ENCODE data around the gene TMIGD3.

TMIGD3 gene

DNA sequence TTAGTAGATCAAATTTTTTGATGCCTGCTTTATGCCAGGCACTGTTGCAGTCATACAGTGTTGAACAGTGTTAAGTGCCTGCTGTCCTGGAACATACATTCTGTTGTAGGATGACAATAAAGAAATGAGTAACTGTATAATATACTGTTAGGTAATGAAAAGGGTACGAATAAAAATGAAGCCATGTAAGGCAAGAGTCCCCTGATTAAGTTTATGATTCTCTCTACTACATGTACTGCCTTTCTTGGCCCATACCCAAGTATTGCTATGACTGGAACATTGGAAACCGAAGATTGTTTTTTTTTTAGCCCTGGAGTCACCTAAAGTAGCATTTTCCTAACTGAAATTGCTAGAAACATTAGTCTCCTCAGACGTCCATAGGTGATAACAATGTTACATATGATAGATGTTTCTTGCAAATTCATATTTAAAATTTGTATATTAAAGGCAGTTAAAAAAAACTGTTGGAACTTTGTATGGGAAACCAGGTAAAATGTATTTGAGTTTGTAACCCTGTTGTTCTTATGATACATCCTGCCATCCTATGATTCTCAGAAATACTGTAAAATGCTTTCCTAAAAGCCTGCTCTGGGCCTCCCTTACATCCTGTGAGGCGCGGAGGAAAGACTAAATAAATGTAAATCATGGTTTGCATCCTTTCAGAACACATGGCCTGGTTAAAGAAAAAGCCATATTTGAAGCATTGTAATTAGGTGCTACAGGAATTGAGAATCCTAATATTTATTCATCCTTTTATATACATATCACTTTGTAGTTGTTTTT lies 48.4 kb downstream of the TMIGD3 start:
- TF ChIP-seq POLR2A (IDR thresholded peaks at IDR 0.05; ENCODE audit: low read depth, low read length), result no peak
- DNase-seq (ENCODE audit: insufficient read length, low spot score) (no peak), FAIRE-seq (no peak)

DNA sequence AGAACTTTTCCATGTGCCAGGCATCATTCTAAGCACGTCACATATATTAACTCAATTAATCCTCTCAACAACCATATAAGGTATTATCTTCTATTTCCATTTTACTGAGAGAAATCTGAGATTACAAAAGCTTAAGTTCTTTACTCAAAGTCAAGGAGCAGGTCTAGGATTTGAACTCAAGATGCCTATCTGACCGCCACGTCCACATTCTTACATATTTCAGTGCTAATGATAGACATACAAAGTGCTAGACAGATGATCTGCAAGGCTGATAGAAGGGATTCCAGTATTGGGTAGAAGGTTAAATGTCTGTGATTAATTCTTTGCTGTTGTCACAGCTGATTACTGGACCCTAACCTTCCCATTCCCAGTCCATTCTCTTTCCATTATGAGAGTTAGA lies 49.7 kb downstream of the TMIGD3 start:
- DNase-seq (ENCODE audit: insufficient read length, low spot score), result no peak
- TF ChIP-seq POLR2A (IDR thresholded peaks at IDR 0.05; ENCODE audit: low read depth, low read length), result no peak
- no peak for FAIRE-seq

DNA sequence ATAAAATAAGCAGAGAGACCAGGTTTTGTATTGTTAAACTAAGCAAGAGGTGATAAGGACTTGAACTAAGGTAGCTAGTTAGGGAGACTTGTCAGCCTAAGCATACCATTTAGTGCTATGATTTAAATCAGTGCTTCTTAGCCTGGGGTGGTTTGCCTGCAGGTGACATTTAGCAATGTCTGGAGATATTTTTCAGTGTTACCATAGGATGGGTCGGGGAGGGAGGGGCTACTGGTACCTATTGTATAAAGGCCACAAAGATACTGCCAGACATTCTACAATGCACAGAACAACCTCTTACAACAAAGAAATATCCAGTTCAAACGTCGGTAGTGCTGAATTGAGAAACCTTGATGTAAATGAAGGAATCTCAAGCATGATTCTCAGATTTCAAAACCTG lies 50.9 kb downstream of the TMIGD3 start:
- no peak for FAIRE-seq
- TF ChIP-seq POLR2A (IDR thresholded peaks at IDR 0.05; ENCODE audit: low read depth, low read length), result no peak
- no peak for DNase-seq (ENCODE audit: insufficient read length, low spot score)

DNA sequence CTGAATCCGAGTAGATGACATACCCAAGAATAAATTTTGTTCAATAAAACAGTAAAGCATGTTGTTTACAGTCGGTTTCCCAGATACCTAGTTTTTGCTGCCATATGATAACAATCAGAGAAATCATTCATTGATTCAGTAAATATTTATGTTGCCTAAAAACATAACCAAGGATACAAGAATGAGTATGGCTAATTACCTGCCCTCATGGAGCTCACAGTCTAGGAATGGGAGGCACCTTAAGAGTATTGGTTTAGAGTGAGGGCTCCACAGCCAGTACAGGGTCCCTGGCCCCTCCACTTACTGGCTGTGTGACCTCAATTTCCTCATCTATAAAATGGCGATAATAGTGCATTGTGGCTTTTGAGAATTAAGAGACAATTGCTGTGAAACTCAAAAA lies 53.2 kb downstream of the TMIGD3 start:
- FAIRE-seq (no peak), DNase-seq (ENCODE audit: insufficient read length, low spot score) (no peak)
- no peak for TF ChIP-seq POLR2A (IDR thresholded peaks at IDR 0.05; ENCODE audit: low read depth, low read length)

DNA sequence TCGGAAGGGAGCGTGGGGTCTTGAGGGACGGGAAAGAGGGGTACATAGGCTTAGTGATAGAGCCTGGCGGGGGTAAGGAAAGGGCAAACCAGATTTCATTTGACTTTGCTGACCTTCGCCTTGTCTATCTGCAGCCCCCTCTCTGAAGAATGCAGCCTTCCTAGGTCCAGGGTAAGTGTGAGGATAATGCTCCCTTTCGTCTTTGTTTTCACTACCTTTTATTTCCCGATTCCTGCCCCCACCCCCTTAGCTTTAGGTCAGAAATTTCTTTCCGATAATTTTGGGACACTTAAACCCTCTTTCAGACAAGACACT lies 53.8 kb downstream of the TMIGD3 start:
- FAIRE-seq, result no peak
- DNase-seq (ENCODE audit: insufficient read length, low spot score), result no peak
- TF ChIP-seq POLR2A (IDR thresholded peaks at IDR 0.05; ENCODE audit: low read depth, low read length), result no peak

DNA sequence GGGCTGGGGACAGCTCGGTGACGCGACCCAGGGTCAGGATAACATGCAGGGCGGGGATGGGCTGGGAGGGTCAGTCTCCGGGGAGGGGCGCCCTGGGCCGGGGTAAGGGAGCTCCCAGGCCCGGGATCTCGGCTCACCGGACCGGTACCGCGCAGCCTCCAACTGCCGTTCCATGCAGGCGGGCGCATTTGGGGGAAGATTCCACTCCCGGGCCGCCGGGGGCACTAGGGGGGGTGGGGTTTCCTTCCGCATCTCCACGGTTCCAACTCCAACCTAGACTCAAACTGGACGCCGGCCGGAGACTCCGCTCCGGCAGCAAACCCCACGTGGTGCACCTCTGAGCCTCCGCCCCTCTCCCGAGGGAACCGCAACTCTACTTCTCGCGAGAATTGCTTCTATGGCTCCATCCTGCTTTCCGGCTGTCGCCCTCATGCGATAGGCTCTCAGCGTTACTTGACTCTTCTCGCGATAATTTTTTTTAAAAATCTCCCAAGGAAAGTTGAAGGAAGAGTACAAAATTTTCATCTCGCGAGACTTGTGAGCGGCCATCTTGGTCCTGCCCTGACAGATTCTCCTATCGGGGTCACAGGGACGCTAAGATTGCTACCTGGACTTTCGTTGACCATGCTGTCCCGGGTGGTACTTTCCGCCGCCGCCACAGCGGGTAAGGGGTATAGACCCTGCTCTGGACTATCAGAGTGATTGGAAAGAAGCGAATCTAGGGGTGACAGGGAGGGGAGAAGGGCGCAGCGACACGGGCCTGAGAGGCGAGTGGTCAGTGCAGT lies 54.3 kb downstream of the TMIGD3 start, which contains the start of the genes ATP5PB and WDR77:
Gene ATP5PB, plus strand, starts transcription at position 547 of the 785 bp plus-strand sequence. Its CDS starts 78 bp downstream, at position 625.
Gene WDR77, minus strand, starts transcription at position 339 of the 785 bp plus-strand sequence. Its CDS starts 87 bp downstream, at position 252.
- peak; percentile 98 for FAIRE-seq
- TF ChIP-seq POLR2A (IDR thresholded peaks at IDR 0.05; ENCODE audit: low read depth, low read length), result peak; percentile 29
- DNase-seq (ENCODE audit: insufficient read length, low spot score), result peak; percentile 87

DNA sequence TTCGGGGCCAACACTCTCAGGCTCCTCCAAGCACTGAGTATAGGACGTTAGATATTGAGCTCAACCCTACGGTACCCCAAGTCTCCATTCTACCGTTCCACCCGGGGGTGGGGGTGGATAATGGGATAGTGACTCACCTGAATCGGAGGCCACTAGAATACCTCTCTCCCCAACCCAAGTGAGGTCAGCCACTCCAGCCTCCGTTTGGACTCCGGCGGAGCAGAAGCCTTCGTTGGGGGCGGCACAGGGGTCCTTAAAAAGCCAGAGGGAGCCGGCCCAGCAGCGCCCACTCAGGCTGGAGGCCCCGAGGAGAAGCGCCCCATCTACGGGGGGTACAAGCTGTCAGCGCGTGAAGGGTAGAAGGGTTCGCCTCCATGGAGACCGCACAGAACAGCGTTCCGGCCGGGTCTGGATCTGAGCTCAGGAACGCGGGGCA lies 54.9 kb downstream of the TMIGD3 start:
- DNase-seq (ENCODE audit: insufficient read length, low spot score), result no peak
- no peak for FAIRE-seq
- TF ChIP-seq POLR2A (IDR thresholded peaks at IDR 0.05; ENCODE audit: low read depth, low read length), result no peak

DNA sequence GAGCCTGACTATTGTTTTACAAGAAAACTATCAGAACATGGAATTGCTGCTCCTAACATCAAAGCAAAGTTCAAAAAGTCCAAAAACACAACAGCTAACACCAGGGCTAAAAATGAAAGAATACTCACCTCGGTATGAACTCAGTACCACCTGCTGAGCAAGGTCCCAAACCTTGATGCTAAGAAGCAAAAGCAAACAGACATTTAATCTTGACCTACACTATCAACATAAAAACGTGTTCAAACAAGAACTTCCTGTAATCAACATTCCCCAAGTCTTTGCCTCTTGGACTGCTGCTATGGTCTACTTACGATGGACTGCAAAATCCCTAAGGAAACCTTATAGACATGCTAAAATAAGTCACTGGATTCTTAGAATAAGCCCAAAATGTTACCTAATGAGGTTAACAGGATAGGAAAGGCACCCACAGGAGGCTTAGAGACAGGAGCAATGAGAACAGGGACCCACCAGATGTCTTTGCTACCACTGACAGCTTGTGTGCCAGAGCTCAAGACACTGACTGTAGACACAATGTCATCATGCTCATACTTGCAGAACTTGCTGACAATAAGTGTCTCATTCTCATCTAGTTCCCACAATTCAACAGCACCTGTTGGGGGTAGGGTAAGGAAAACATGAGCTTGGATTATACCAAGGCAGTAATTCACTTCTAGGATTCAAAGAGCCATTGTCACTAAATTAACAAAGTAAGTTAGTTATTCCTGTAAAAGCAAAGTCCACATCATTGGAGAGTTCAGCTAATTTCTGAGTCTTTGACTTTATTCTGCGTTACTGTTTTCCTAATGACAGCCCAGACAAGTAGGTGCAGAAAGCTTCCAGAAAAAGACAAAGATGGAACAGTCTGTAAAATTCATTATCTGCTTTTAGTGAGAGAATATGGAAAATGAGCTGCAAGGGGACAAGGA lies 56.2 kb downstream of the TMIGD3 start:
- FAIRE-seq (no peak), DNase-seq (ENCODE audit: insufficient read length, low spot score) (no peak)
- TF ChIP-seq POLR2A (IDR thresholded peaks at IDR 0.05; ENCODE audit: low read depth, low read length), result no peak

DNA sequence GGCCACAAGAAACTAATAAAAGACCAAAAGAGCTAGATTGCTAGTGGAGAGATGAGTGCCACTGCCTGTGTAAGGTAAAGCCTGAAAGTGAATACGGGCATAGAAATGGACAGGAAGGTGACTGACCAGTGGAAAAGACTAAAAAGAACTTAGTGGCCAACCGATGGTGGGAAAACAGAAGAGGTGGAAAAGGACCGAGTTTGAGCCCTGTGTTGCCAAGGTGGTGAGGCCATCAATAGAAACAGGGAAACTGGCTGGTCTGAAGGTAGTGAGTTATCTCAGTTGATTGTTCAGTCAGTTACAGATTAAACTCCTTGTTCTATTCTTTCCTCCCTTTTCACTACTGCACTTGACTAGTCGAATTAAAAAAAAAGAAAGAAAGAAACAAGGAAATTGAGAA lies 56.9 kb downstream of the TMIGD3 start:
- no peak for TF ChIP-seq POLR2A (IDR thresholded peaks at IDR 0.05; ENCODE audit: low read depth, low read length)
- FAIRE-seq (no peak), DNase-seq (ENCODE audit: insufficient read length, low spot score) (no peak)

DNA sequence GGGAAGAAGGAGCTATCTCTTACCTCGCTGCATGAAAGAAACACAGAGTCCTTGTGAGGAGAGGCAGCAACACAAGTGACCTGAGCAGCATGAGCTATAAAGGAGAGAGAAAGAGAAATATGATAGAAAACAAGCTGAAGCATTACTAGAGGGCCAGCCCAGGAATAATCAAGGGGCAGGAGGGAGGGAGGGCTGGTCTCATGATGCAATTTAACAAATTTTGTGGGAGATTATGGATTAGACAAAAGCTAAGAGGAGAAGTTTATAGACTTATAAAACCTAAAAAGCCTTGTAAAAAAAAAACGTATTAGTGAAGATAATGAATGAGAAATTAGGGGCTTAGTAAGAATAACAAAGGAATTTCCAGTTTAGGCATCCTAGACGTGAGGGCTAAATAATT lies 59.4 kb downstream of the TMIGD3 start:
- no peak for TF ChIP-seq POLR2A (IDR thresholded peaks at IDR 0.05; ENCODE audit: low read depth, low read length)
- no peak for DNase-seq (ENCODE audit: insufficient read length, low spot score)
- no peak for FAIRE-seq

DNA sequence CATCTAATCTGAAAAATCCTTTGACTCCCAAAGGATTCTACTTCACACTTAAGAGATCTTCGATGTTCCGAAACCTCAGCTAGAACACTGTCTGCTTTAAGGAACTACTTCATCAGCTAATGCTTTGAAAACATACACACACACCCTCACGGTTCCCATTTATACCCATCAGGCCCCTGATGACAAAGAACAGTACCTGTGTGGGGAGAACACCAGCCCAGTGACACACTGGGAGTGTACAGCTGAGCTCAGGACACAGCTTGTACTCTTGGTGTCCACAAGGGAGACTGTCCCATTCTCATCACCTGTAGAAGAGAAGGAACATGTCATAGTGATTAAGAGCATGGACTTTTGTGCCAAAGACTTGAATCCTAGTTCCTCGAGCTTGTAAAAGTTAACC lies 61.0 kb downstream of the TMIGD3 start:
- FAIRE-seq (no peak), DNase-seq (ENCODE audit: insufficient read length, low spot score) (no peak)
- TF ChIP-seq POLR2A (IDR thresholded peaks at IDR 0.05; ENCODE audit: low read depth, low read length), result no peak

DNA sequence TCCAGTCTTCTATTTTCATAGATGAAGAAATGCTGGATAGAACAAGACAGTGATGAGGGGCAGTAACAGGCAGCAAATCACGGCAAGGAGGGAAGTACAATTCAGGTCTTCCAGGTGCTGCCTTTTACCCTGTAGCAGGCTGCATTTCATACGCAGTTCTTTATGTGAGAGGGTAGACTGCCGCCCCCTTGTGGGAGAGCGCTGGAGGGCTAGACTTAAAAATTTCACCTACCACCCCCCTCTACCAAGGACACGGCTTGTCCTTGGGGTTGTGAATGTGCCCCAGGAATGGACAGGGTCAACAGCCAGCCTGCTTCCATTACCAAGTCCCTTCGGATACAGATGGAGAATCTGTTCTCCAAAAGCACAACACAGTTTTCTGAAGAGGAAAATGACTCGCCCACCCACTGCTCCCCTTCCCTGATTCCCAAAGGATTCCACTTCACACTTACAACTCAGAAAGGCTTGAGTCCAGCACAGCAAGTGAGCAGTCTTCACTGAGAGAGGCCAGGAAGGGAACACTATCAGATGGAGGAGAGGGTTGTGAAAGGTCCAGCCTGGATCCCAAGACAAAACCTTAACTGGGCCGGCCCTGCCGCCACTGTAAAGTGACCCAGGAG lies 61.8 kb downstream of the TMIGD3 start:
- TF ChIP-seq POLR2A (IDR thresholded peaks at IDR 0.05; ENCODE audit: low read depth, low read length), result no peak
- DNase-seq (ENCODE audit: insufficient read length, low spot score) (no peak), FAIRE-seq (no peak)

Measured in H54 (cell line).